ENCODE data around the gene PTPRO.
A peak's percentile ranks its signal among the peaks of the same experiment; 100 is the strongest.

PTPRO gene

DNA sequence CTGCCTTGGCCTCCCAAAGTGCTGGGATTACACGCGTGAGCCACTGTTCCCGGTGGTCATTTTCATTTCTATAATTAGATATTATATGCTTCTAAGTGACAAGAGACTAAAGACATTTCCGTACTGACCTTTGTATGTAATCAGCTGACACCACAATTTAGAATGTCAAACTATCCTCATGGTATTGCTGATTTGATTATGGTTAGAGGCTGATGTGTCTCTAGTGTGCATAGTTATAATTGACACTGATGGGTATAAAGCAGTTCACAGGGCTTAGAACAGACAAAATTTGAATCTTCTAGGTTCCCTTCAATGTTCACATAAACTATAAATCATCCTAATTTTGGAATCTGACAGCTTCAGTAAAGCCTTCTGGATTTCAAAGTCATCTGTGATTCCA, 192.7 kb downstream of the PTPRO start:
- CTCF ChIA-PET = interaction anchor here (0.5 to 1.0 kb wide), 3 partner anchors 122 to 302 kb away, joined by 3 read pairs; no protein-coding TSS in a partner anchor
- POLR2A ChIA-PET (ENCODE audit: low non-redundant PET) = no interaction called here
- TF ChIP-seq, protein P1, sequence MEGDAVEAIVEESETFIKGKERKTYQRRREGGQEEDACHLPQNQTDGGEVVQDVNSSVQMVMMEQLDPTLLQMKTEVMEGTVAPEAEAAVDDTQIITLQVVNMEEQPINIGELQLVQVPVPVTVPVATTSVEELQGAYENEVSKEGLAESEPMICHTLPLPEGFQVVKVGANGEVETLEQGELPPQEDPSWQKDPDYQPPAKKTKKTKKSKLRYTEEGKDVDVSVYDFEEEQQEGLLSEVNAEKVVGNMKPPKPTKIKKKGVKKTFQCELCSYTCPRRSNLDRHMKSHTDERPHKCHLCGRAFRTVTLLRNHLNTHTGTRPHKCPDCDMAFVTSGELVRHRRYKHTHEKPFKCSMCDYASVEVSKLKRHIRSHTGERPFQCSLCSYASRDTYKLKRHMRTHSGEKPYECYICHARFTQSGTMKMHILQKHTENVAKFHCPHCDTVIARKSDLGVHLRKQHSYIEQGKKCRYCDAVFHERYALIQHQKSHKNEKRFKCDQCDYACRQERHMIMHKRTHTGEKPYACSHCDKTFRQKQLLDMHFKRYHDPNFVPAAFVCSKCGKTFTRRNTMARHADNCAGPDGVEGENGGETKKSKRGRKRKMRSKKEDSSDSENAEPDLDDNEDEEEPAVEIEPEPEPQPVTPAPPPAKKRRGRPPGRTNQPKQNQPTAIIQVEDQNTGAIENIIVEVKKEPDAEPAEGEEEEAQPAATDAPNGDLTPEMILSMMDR (conservative IDR thresholded peaks at IDR 0.05; ENCODE audit: low read depth) = no peak
- DNase-seq (ENCODE audit: low spot score) = no peak
- no peak overlapping the region for H3K27ac ChIP-seq

DNA sequence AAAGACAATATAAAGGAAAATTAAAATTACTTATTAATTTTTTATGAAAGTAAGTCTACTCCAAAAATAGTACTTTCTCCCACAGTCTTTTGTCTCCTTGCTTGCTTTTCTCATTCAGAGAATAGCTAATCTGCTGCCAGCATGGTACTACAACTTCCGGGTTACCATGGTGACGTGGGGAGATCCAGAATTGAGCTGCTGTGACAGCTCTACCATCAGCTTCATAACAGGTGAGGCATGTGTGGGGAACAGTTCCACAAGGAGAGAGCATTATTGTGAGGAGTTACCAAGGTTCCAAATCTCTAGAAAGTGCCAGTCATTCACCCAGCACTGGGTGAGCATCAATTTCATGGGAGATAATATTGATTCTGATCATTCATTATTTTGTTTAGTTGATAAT, 197.8 kb downstream of the PTPRO start:
- no peak overlapping the region for H3K27ac ChIP-seq
- ChIA-PET CTCF (interaction anchor here (0.6 kb wide), 1 partner anchor 197 kb away, joined by 3 read pairs; no protein-coding TSS in a partner anchor), POLR2A (ENCODE audit: low non-redundant PET) (no interaction called here)
- TF ChIP-seq, protein P1 (conservative IDR thresholded peaks at IDR 0.05; ENCODE audit: low read depth) = no peak
- DNase-seq (ENCODE audit: low spot score) = no peak

DNA sequence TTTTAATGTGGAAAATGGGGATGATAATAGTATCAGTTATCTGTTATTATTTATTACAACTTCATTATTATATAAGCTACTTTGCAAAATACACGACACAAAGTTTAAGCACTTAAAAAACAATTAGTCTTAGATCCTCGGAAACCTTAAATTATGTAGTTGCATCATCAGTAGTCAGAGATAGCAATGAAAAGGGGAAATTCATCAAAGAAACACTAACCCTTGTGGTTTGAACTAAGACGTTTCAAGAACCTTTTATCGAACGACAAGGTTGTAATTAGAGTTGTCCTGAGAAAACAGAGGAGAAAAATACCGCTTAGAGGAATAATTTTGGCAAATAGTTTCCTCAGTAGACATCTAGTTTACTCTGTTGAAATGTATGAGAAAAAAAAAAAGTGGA, 198.5 kb downstream of the PTPRO start:
- ChIA-PET POLR2A (ENCODE audit: low non-redundant PET) (no interaction called here), CTCF (interaction anchor here (0.7 to 0.9 kb wide), 2 partner anchors 248 to 252 kb away, joined by 3 to 6 read pairs; no protein-coding TSS in a partner anchor)
- no peak for DNase-seq (ENCODE audit: low spot score)
- TF ChIP-seq, protein P1 (conservative IDR thresholded peaks at IDR 0.05; ENCODE audit: low read depth) = no peak
- H3K27ac ChIP-seq = no peak overlapping the region

DNA sequence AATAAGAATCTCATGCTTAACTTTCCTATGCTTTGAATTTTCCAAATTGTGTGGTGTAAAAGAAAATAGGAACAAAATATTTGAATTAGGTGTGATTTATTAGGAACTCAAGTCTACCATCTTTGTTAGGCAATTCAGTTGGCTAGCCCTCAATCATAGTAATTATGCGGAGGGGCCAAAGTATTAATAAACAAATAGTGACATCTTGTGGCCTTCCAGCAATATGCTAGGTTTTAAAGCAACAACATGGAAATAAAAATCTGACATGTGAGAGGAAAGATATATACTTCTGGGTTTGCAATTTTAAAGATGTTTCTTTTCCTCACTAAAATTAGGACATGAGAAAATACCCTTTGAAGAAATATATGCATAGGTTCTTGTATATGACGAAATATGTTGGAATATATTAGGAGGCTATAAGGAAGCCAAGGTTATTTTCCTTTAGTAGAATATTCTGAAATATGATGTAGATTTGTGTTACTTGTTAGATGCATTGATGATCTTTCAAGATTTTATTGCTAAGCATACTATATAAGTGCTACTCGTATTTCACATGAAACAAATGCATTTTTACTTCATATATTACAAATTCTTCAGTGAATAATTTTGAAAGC, 200.4 kb downstream of the PTPRO start:
- TF ChIP-seq, protein P1 (conservative IDR thresholded peaks at IDR 0.05; ENCODE audit: low read depth) = peak; percentile 38
- ChIA-PET POLR2A (ENCODE audit: low non-redundant PET) (no interaction called here), CTCF (interaction anchor here (0.6 to 1.2 kb wide), 3 partner anchors 243 to 254 kb away, joined by 3 to 6 read pairs (median 3); no protein-coding TSS in a partner anchor)
- peak; percentile 49 for DNase-seq (ENCODE audit: low spot score)
- no peak overlapping the region for H3K27ac ChIP-seq

DNA sequence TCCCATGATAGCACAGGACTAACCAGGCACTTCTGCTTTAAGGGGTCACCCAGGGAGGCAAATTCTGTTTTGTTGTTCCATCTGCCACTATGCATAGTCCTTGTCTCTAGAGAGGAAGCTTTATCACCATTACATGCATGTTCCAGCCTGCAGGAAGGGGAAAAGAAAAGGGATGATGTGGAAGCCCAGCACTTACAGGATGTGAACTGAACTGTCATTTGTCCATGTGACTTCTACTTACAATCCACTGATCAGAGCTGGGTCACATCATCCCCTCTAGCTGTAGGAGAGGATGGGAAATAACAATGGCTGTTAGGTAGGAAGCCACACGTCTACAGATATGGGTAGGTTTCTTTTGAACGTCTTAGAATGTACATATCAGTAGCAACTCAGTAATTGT, 203.1 kb downstream of the PTPRO start:
- no peak overlapping the region for H3K27ac ChIP-seq
- DNase-seq (ENCODE audit: low spot score) = no peak
- ChIA-PET CTCF (interaction anchor here (0.6 to 0.7 kb wide), 3 partner anchors 45 to 383 kb away, joined by 3 to 4 read pairs (median 3); no protein-coding TSS in a partner anchor), POLR2A (ENCODE audit: low non-redundant PET) (no interaction called here)
- TF ChIP-seq, protein P1 (conservative IDR thresholded peaks at IDR 0.05; ENCODE audit: low read depth) = no peak

DNA sequence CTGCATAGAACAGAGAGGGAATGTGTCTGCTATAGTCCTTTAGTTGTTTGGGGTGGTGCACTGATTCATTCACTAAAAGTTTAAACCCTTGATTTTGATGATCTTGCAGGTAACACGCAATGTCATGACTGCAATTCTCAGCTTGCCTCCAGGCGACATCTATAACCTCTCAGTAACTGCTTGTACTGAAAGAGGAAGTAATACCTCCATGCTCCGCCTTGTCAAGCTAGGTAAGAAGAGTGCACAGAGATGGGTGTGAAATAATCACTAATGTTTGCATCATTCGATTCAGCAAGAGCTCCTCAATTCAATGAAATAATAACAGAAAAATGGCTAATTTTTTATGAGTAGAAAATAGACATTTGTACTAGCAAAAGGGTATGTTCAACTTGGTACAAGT, 203.7 kb downstream of the PTPRO start:
- CTCF ChIA-PET = interaction anchor here (0.6 kb wide), 2 partner anchors 44 to 59 kb away, joined by 3 read pairs; no protein-coding TSS in a partner anchor
- POLR2A ChIA-PET (ENCODE audit: low non-redundant PET) = no interaction called here
- no peak overlapping the region for H3K27ac ChIP-seq
- TF ChIP-seq, protein P1 (conservative IDR thresholded peaks at IDR 0.05; ENCODE audit: low read depth) = no peak
- no peak for DNase-seq (ENCODE audit: low spot score)
